Activated naive CD4-positive, alpha-beta T cell treated with anti-CD3 and anti-CD28 coated beads for 36 hours (primary cell): Measurements from ENCODE around the gene UPF1. TPM values are rescaled to one million over a fixed set of nuclear protein-coding genes. Genes with fewer than 3 reads are reported as not detected.

Experiments used
- CTCF ChIA-PET: fragments of 350-600 bp; sonication (Branson Sonifier 250); formaldehyde crosslinking; loops from one replicate; lab custom pipeline; 2021; ENCODE audit warnings: antibody characterized with exemption; lab: Charles Lee
- DNase-seq: peaks from one replicate; pipeline ENCODE4 v3.0.0-alpha.2; 2020
- H3K27ac Mint-ChIP-seq: one replicate; pipeline ENCODE4 v1.8.0; 2021; ENCODE audit warnings: mild to moderate bottlenecking, mixed read lengths
- H3K27me3 Mint-ChIP-seq: one replicate; pipeline ENCODE4 v1.8.0; 2021; ENCODE audit warnings: low read depth, mixed read lengths
- H3K36me3 Mint-ChIP-seq: one replicate; pipeline ENCODE4 v1.8.0; 2021; ENCODE audit warnings: low read depth, mixed read lengths
- H3K4me1 Mint-ChIP-seq: one replicate; pipeline ENCODE4 v1.8.0; 2021; ENCODE audit warnings: low read depth, mixed read lengths
- H3K4me3 Mint-ChIP-seq: one replicate; pipeline ENCODE4 v1.8.0; 2021; ENCODE audit warnings: mild to moderate bottlenecking, moderate library complexity, mixed read lengths
- H3K9me3 Mint-ChIP-seq: one replicate; pipeline ENCODE4 v1.8.0; 2021; ENCODE audit warnings: mixed read lengths
- intact Hi-C: fragments of 100-400 bp; cut with micrococcal nuclease; formaldehyde crosslinking; loops from one replicate; pipeline ENCODE4 v1.15.1; 2023
- total RNA-seq, 2 experiments: library from RNA; stranded (reverse); gene quantifications; one replicate each; pipeline ENCODE4 v1.2.3, GENCODE V29; 2021

Gene UPF1
- total RNA-seq, 2 experiments from 2014 or later = 95.0 to 105 TPM

GRCh38 chr19:18791315-18791678 is 40.5 kb upstream of the UPF1 start:
- no peak for DNase-seq
- peaks cover 30% of the 10 kb centered on the region for H3K4me1 Mint-ChIP-seq
- H3K36me3 Mint-ChIP-seq = no peaks in the 10 kb centered on the region
- no peaks in the 10 kb centered on the region for H3K9me3 Mint-ChIP-seq
- intact Hi-C loops = no loop called here
- peaks cover 72% of the 10 kb centered on the region for H3K27me3 Mint-ChIP-seq
- CTCF ChIA-PET = interaction anchor here (0.6 to 1.1 kb wide), 2 partner anchors 11 to 156 kb away, joined by 3 to 5 read pairs; no protein-coding TSS in a partner anchor
- H3K27ac Mint-ChIP-seq = no peak overlapping the region
- no peak overlapping the region for H3K4me3 Mint-ChIP-seq

GRCh38 chr19:18792661-18793060 is 39.1 kb upstream of the UPF1 start:
- no peak overlapping the region for H3K4me3 Mint-ChIP-seq
- intact Hi-C loops = no loop called here
- no peaks in the 10 kb centered on the region for H3K36me3 Mint-ChIP-seq
- H3K27ac Mint-ChIP-seq = no peak overlapping the region
- peaks cover 61% of the 10 kb centered on the region for H3K27me3 Mint-ChIP-seq
- CTCF ChIA-PET = no interaction called here
- no peaks in the 10 kb centered on the region for H3K9me3 Mint-ChIP-seq
- DNase-seq = no peak
- H3K4me1 Mint-ChIP-seq = peaks cover 22% of the 10 kb centered on the region

GRCh38 chr19:18793144-18794028 is 38.4 kb upstream of the UPF1 start:
- no peak for DNase-seq
- no peak overlapping the region for H3K27ac Mint-ChIP-seq
- H3K36me3 Mint-ChIP-seq = no peaks in the 10 kb centered on the region
- H3K27me3 Mint-ChIP-seq = peaks cover 54% of the 10 kb centered on the region
- H3K4me3 Mint-ChIP-seq = no peak overlapping the region
- no peaks in the 10 kb centered on the region for H3K9me3 Mint-ChIP-seq
- CTCF ChIA-PET = no interaction called here
- H3K4me1 Mint-ChIP-seq = peaks cover 18% of the 10 kb centered on the region
- intact Hi-C loops = no loop called here

DNA sequence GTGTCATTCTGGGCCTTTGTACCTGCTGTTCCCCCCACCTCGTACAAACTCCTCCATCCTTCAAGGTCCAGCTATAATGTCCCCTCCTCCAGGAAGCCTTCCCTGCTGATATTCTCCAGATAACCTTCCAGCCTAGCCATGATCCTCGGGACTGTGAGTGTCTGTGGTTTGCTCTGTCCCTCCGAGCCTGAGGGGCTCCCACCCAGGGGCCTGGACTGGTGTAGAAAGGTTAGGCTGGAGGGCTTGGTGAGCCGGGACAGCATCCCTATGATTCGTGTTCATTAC is 37.8 kb upstream of the UPF1 start:
- Mint-ChIP-seq H3K4me3 (no peak overlapping the region), H3K9me3 (no peaks in the 10 kb centered on the region), H3K27ac (no peak overlapping the region), H3K27me3 (peaks cover 50% of the 10 kb centered on the region), H3K4me1 (peaks cover 14% of the 10 kb centered on the region), H3K36me3 (no peaks in the 10 kb centered on the region)
- DNase-seq = no peak
- intact Hi-C loops = no loop called here
- CTCF ChIA-PET = no interaction called here

GRCh38 chr19:18794692-18795091 is 37.1 kb upstream of the UPF1 start:
- Mint-ChIP-seq H3K27ac (no peak overlapping the region), H3K27me3 (peaks cover 43% of the 10 kb centered on the region), H3K4me3 (no peak overlapping the region), H3K9me3 (no peaks in the 10 kb centered on the region), H3K4me1 (peaks cover 9% of the 10 kb centered on the region), H3K36me3 (no peaks in the 10 kb centered on the region)
- intact Hi-C loops = no loop called here
- CTCF ChIA-PET = no interaction called here
- no peak for DNase-seq

- no peak for DNase-seq
- Mint-ChIP-seq H3K4me3 (no peak overlapping the region), H3K36me3 (no peaks in the 10 kb centered on the region), H3K4me1 (peaks cover 3% of the 10 kb centered on the region), H3K9me3 (no peaks in the 10 kb centered on the region), H3K27me3 (peaks cover 36% of the 10 kb centered on the region), H3K27ac (no peak overlapping the region)
- intact Hi-C loops = no loop called here
- CTCF ChIA-PET = interaction anchor here (0.6 kb wide), 1 partner anchor 272 kb away, joined by 4 read pairs; no protein-coding TSS in a partner anchor
Measured at GRCh38 chr19:18795540-18795939, 36.2 kb upstream of the UPF1 start.

DNA sequence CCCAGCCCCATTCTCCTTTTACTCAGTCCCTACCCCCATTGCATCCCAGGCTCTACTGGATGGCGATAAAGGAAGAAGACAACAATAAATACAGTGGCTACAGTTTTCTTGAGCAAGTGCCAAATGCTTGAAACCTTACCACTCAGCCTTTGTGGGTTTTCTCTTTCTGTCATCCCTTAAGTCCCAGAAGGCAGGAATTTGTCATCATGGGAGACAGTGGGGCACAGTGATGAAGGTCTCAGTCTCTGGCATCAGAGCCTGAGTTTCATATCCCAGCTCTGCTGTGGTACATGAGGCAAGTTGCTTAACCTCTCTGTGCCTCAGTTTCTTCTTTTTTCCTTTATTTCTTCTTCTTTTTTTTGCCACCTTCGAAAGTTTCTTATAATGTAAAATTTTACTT is 35.5 kb upstream of the UPF1 start:
- CTCF ChIA-PET = interaction anchor here (0.6 kb wide), 1 partner anchor 273 kb away, joined by 4 read pairs; no protein-coding TSS in a partner anchor
- Mint-ChIP-seq H3K27ac (no peak overlapping the region), H3K27me3 (peaks cover 31% of the 10 kb centered on the region), H3K36me3 (no peaks in the 10 kb centered on the region), H3K4me1 (no peaks in the 10 kb centered on the region), H3K9me3 (no peaks in the 10 kb centered on the region), H3K4me3 (no peak overlapping the region)
- intact Hi-C loops = no loop called here
- DNase-seq = no peak

DNA sequence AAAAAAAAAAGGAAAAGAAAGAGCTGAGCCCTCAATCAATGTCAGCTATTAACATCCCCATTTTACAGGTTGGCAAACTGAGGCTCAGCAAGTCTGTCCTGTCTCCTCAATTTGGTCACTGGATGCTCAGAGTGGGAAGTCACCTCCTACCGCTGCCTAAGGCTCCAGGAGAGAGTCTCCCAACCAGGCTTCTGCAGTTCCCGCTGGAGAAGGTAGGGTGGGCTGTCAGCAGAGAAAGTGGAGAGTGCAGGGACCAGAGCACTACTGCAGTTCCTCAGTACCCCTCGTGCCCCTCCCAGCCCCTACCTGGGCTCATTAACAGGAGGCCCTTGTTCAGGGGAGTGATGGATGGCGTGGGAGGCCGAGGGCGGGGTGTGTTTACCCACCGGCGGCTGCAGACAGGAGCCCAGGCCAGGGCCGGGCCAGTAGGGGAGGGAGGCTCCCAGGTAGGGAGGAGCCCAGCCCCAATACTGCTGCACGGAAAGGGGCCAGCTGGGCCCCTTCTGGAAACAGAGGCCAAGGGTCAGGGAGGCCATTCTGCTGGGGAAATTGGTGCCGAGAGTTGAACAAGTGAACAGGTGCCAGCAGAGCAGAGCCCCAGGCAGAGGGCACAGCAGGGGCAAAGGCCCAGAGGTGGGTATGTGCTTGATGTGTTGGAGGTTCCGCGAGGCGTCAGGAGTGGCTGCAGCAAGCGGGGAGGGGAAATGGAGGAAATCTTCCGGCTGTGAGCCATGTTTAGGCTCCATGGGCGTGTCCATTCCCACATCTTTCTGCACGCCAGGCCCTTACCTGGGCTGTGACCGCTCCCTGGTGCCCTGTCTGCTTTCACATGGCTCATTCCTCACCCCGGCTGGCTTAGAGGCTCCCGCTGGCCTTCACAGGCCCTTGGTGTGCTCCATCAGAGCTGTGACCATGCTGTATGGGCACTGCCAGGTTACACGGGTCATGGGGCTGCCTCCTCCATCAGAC is 33.1 kb upstream of the UPF1 start:
- intact Hi-C loops = no loop called here
- Mint-ChIP-seq H3K9me3 (no peaks in the 10 kb centered on the region), H3K27ac (no peak overlapping the region), H3K27me3 (peaks cover 18% of the 10 kb centered on the region), H3K4me3 (no peak overlapping the region), H3K36me3 (no peaks in the 10 kb centered on the region), H3K4me1 (no peaks in the 10 kb centered on the region)
- DNase-seq = no peak
- CTCF ChIA-PET = no interaction called here

DNA sequence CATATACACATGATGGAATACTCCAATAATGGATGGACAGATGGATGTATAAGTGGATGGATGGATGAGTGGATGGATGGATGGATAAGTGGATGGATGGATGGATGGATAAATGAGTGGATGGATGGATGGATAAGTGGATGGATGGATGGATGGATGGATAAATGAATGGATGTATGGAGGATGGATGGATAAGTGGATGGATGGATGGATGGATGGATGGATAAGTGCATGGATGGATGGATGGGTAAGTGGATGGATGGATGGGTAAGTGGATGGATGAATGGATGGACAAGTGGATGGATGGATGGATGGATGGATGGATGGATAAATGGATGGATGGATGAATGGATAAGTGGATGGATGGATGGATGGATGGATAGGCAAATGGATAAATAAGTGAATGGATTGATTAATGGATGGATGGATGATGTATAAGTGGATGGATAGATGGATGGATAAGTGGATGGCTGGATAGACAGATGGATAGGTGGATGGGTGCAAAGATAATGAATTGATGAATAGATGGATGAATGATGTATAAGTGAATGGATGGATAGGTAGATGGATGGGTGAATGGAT is 32.3 kb upstream of the UPF1 start:
- H3K4me3 Mint-ChIP-seq = no peak overlapping the region
- H3K4me1 Mint-ChIP-seq = no peaks in the 10 kb centered on the region
- H3K27ac Mint-ChIP-seq = no peak overlapping the region
- H3K36me3 Mint-ChIP-seq = no peaks in the 10 kb centered on the region
- CTCF ChIA-PET = no interaction called here
- peaks cover 15% of the 10 kb centered on the region for H3K27me3 Mint-ChIP-seq
- H3K9me3 Mint-ChIP-seq = no peaks in the 10 kb centered on the region
- intact Hi-C loops = no loop called here
- DNase-seq = no peak

- Mint-ChIP-seq H3K4me1 (no peaks in the 10 kb centered on the region), H3K36me3 (no peaks in the 10 kb centered on the region), H3K9me3 (no peaks in the 10 kb centered on the region), H3K4me3 (no peak overlapping the region), H3K27me3 (peaks cover 11% of the 10 kb centered on the region), H3K27ac (no peak overlapping the region)
- CTCF ChIA-PET = interaction anchor here (0.6 kb wide), 1 partner anchor 24 kb away, joined by 3 read pairs; no protein-coding TSS in a partner anchor
- no peak for DNase-seq
- intact Hi-C loops = no loop called here
Measured at GRCh38 chr19:18800079-18800478, 31.7 kb upstream of the UPF1 start.

DNA sequence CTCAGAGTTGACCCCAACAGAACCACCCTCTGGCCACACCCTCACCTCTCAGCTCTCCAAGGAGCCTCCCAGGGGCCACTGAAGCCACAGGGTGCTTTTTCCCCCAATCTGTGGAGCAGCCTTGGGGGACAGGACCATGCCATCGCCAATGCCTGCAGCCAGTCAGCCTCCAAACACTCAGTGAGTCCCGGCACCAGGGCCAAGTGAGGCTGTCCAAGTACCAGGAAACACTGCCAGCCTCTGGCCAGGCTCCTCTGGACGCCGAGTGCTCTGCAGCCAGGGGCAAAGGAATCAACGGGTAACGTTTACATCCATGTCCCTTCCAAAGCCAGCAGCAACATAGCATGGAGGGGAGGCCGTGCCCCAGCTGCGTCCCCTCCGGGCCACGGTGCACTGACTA is 31.1 kb upstream of the UPF1 start:
- Mint-ChIP-seq H3K4me3 (no peak overlapping the region), H3K27ac (no peak overlapping the region), H3K36me3 (no peaks in the 10 kb centered on the region), H3K27me3 (peaks cover 11% of the 10 kb centered on the region), H3K9me3 (no peaks in the 10 kb centered on the region), H3K4me1 (no peaks in the 10 kb centered on the region)
- intact Hi-C loops = no loop called here
- CTCF ChIA-PET = interaction anchor here (0.6 kb wide), 1 partner anchor 24 kb away, joined by 3 read pairs; no protein-coding TSS in a partner anchor
- DNase-seq = no peak

GRCh38 chr19:18802354-18802753 is 29.4 kb upstream of the UPF1 start:
- no peak for DNase-seq
- CTCF ChIA-PET = no interaction called here
- Mint-ChIP-seq H3K4me1 (no peaks in the 10 kb centered on the region), H3K4me3 (no peak overlapping the region), H3K36me3 (no peaks in the 10 kb centered on the region), H3K27me3 (peaks cover 7% of the 10 kb centered on the region), H3K27ac (no peak overlapping the region), H3K9me3 (no peaks in the 10 kb centered on the region)
- intact Hi-C loops = no loop called here
